Osteoblast (primary cell): ENCODE data around the gene RGMA. TPM values are rescaled to one million over a fixed set of nuclear protein-coding genes. Genes with fewer than 3 reads are reported as not detected.

Experiments
- DNase-seq: peaks from one replicate; pipeline ENCODE4 v3.0.0; 2011; ENCODE audit warnings: low spot score, mixed read lengths; ENCODE audit not compliant: insufficient read length; ENCODE audit errors: missing footprints
- H2AFZ ChIP-seq: 2 replicates; pipeline ENCODE4 v1.6.0; 2011; ENCODE audit warnings: mild to moderate bottlenecking, low read length
- H3K27ac ChIP-seq: 2 replicates; pipeline ENCODE4 v1.5.1; 2011; ENCODE audit warnings: mild to moderate bottlenecking, low read depth, low read length, moderate library complexity
- H3K27me3 ChIP-seq: 2 replicates; pipeline ENCODE4 v1.6.0; 2012; ENCODE audit warnings: mild to moderate bottlenecking, control low read depth, inconsistent platforms, low read length, moderate library complexity; ENCODE audit not compliant: insufficient read depth
- H3K36me3 ChIP-seq: 2 replicates; pipeline ENCODE4 v1.5.1; 2011; ENCODE audit warnings: mild to moderate bottlenecking, low read length, control low read depth, moderate library complexity; ENCODE audit not compliant: insufficient read depth
- H3K4me1 ChIP-seq: 2 replicates; pipeline ENCODE4 v1.5.1; 2011; ENCODE audit warnings: mild to moderate bottlenecking, low read length, control low read depth, moderate library complexity; ENCODE audit not compliant: insufficient read depth
- H3K4me2 ChIP-seq: 2 replicates; pipeline ENCODE4 v1.6.0; 2011; ENCODE audit warnings: mild to moderate bottlenecking, low read length; ENCODE audit not compliant: insufficient read depth
- H3K4me3 ChIP-seq: fragments of 200-600 bp; sonication (generic); 3 replicates; pipeline ENCODE4 v1.5.1; 2012; ENCODE audit warnings: mild to moderate bottlenecking, low read length, inconsistent platforms; ENCODE audit not compliant: insufficient read depth
- H3K79me2 ChIP-seq: 2 replicates; pipeline ENCODE4 v1.6.0; 2012; ENCODE audit warnings: mild to moderate bottlenecking, low read length, control low read depth, inconsistent platforms; ENCODE audit not compliant: insufficient read depth
- H3K9me3 ChIP-seq: 2 replicates; pipeline ENCODE4 v1.5.1; 2011; ENCODE audit warnings: low read depth, low read length, control low read depth
- H4K20me1 ChIP-seq: 2 replicates; pipeline ENCODE4 v1.6.0; 2012; ENCODE audit warnings: mild to moderate bottlenecking, low read length, control low read depth; ENCODE audit not compliant: insufficient read depth
- CTCF ChIP-seq: IDR thresholded peaks from 2 replicates; pipeline ENCODE4 v1.5.1; 2011; ENCODE audit warnings: mild to moderate bottlenecking, low read depth, low read length, moderate library complexity; ENCODE audit errors: extremely low read depth
- total RNA-seq: library from RNA; depleted of rRNA; stranded (reverse); fragments of >200 nt; gene quantifications from 2 replicates; pipeline ENCODE4 v1.2.3, GENCODE V29; 2012

Gene RGMA
- total RNA-seq, 1 donor, result 2.5 TPM

GRCh38 chr15:93037820-93038705 lies 50.9 kb downstream of the RGMA start:
- Histone ChIP-seq H3K4me2 (no peak overlapping the region), H3K36me3 (no peaks in the 10 kb centered on the region), H3K4me1 (no peaks in the 10 kb centered on the region), H3K9me3 (no peaks in the 10 kb centered on the region), H4K20me1 (no peaks in the 10 kb centered on the region), H3K79me2 (no peaks in the 10 kb centered on the region), H3K27me3 (no peaks in the 10 kb centered on the region), H3K27ac (no peak overlapping the region), H3K4me3 (no peak overlapping the region), H2AFZ (no peak overlapping the region)
- TF ChIP-seq CTCF, result no peak
- peak; percentile 63 for DNase-seq

GRCh38 chr15:93036951-93037819 lies 51.8 kb downstream of the RGMA start:
- Histone ChIP-seq H2AFZ (no peak overlapping the region), H3K4me3 (no peak overlapping the region)

GRCh38 chr15:93035953-93036810 lies 52.8 kb downstream of the RGMA start:
- no peaks in the 10 kb centered on the region for H3K36me3 ChIP-seq
- H3K4me1 ChIP-seq, result no peaks in the 10 kb centered on the region
- H3K79me2 ChIP-seq, result no peaks in the 10 kb centered on the region
- peak overlapping the region; percentile 40 for H3K4me2 ChIP-seq
- peak; percentile 94 for DNase-seq
- TF ChIP-seq CTCF, result peak; percentile 59
- H3K9me3 ChIP-seq, result no peaks in the 10 kb centered on the region
- no peaks in the 10 kb centered on the region for H3K27me3 ChIP-seq
- H3K27ac ChIP-seq, result no peak overlapping the region
- H2AFZ ChIP-seq, result peak overlapping the region; percentile 25
- no peaks in the 10 kb centered on the region for H4K20me1 ChIP-seq
- H3K4me3 ChIP-seq, result no peak overlapping the region

More at GRCh38 chr15:93036951-93037819, 51.8 kb downstream of the RGMA start:
- Histone ChIP-seq H4K20me1 (no peaks in the 10 kb centered on the region), H3K27me3 (no peaks in the 10 kb centered on the region), H3K79me2 (no peaks in the 10 kb centered on the region), H3K36me3 (no peaks in the 10 kb centered on the region), H3K4me2 (no peak overlapping the region), H3K27ac (no peak overlapping the region), H3K9me3 (no peaks in the 10 kb centered on the region), H3K4me1 (no peaks in the 10 kb centered on the region)
- TF ChIP-seq CTCF, result peak; percentile 38
- peak; percentile 95 for DNase-seq
